GM12878 (cell line): Measurements from ENCODE around the gene MIPOL1. TPM values are rescaled to one million over a fixed set of nuclear protein-coding genes. Genes with fewer than 3 reads are reported as not detected.

Source experiments
- ATAC-seq: fragments of 200-7000 bp; cut with Tn5 transposase; 3 replicates; pipeline ENCODE4 v1.9.1; 2020; ENCODE audit warnings: mild to moderate bottlenecking, moderate library complexity
- BruUV-seq: library from RNA; stranded (reverse); fragments of 400-500 nt; replicated peaks from 2 replicates; lab custom pipeline; 2021; lab: Mats Ljungman, UMichigan
- CTCF ChIA-PET: fragments of 300-600 bp; sonication (Branson Sonifier 250); formaldehyde crosslinking; extraction: SDS; loops from one replicate; lab custom pipeline; 2021; ENCODE audit warnings: inconsistent platforms; lab: Yijun Ruan, JAX
- POLR2A ChIA-PET: fragments of 350-600 bp; formaldehyde crosslinking; extraction: SDS; loops from one replicate; lab custom pipeline; 2021; ENCODE audit warnings: inconsistent platforms; lab: Charles Lee
- RAD21 ChIA-PET: fragments of 300-600 bp; sonication (Branson Sonifier 250); formaldehyde crosslinking; loops from one replicate; lab custom pipeline; 2023; ENCODE audit warnings: antibody characterized with exemption; ENCODE audit not compliant: unreplicated experiment; lab: Charles Lee
- SMC1A ChIA-PET: fragments of 300-600 bp; sonication (Branson Sonifier 250); formaldehyde crosslinking; loops from one replicate; lab custom pipeline; 2023; ENCODE audit not compliant: unreplicated experiment, uncharacterized antibody; lab: Charles Lee
- DNase-seq: peaks from one replicate; pipeline ENCODE4 v3.0.0-alpha.2; 2011; ENCODE audit warnings: low read depth, low spot score
- FAIRE-seq: peaks from 3 replicates; lab custom pipeline; 2011; peaks lifted over from hg19 to GRCh38; lab: Jason Lieb, UNC
- H2AFZ ChIP-seq: 2 replicates; pipeline ENCODE4 v1.6.0; 2011; ENCODE audit warnings: low read depth, low read length, control low read depth; ENCODE audit not compliant: control insufficient read depth
- H3K27ac ChIP-seq: 2 replicates; pipeline ENCODE4 v1.5.1; 2011; ENCODE audit warnings: control low read depth; ENCODE audit not compliant: control insufficient read depth, insufficient read depth
- H3K27me3 ChIP-seq, 2 experiments: replicated peaks in 1 of 2; 2 replicates each; pipeline versions ENCODE4 v1.6.0 to v1.6.1; 2011; ENCODE audit warnings: low read length in 1 of 2; ENCODE audit not compliant: control insufficient read depth in 2 of 2, insufficient read depth in 2 of 2
- H3K36me3 ChIP-seq, 2 experiments: 2 replicates each; pipeline ENCODE4 v1.5.1; 2011; ENCODE audit warnings: low read length in 1 of 2; ENCODE audit not compliant: control insufficient read depth in 2 of 2, insufficient read depth in 2 of 2
- H3K4me1 ChIP-seq: 2 replicates; pipeline ENCODE4 v1.6.1; 2011; ENCODE audit warnings: mild to moderate bottlenecking, low read length, moderate library complexity, mixed read lengths; ENCODE audit not compliant: control insufficient read depth, insufficient read depth
- H3K4me2 ChIP-seq: 2 replicates; pipeline ENCODE4 v1.6.0; 2011; ENCODE audit warnings: control low read depth; ENCODE audit not compliant: control insufficient read depth, insufficient read depth
- H3K4me3 ChIP-seq: fragments of 200-600 bp; sonication (generic); 2 replicates; pipeline ENCODE4 v1.5.1; 2016
- H3K79me2 ChIP-seq: 2 replicates; pipeline ENCODE4 v1.6.0; 2011; ENCODE audit warnings: low read length; ENCODE audit not compliant: control insufficient read depth, insufficient read depth
- H3K9ac ChIP-seq: 2 replicates; pipeline ENCODE4 v1.8.0; 2011; ENCODE audit warnings: low read length, control low read depth, mixed read lengths; ENCODE audit not compliant: control insufficient read depth, insufficient read depth
- H3K9me3 ChIP-seq: replicated peaks from 3 replicates; pipeline ENCODE4 v1.5.1; 2011; ENCODE audit warnings: mild to moderate bottlenecking, low read length; ENCODE audit not compliant: control insufficient read depth, insufficient read depth
- H4K20me1 ChIP-seq: 2 replicates; pipeline ENCODE4 v1.6.0; 2011; ENCODE audit not compliant: control insufficient read depth, insufficient read depth
- BCL11A ChIP-seq: IDR thresholded peaks from 2 replicates; pipeline ENCODE4 v1.6.1; 2011; ENCODE audit warnings: low read depth, low read length
- CREB1 ChIP-seq: IDR thresholded peaks from 2 replicates; pipeline ENCODE4 v1.6.1; 2012; ENCODE audit warnings: low read depth, mild to moderate bottlenecking, inconsistent platforms
- CREM ChIP-seq: IDR thresholded peaks from 2 replicates; pipeline ENCODE4 v1.6.1; 2014; ENCODE audit warnings: antibody characterized with exemption, low read depth
- IRF4 ChIP-seq: IDR thresholded peaks from 2 replicates; pipeline ENCODE4 v1.6.1; 2011; ENCODE audit warnings: low read depth, low read length
- MTA3 ChIP-seq: IDR thresholded peaks from 2 replicates; pipeline ENCODE4 v1.6.1; 2012; ENCODE audit warnings: low read length, inconsistent platforms, borderline replicate concordance
- PAX5 ChIP-seq: IDR thresholded peaks from 2 replicates; pipeline ENCODE4 v1.6.1; 2011; ENCODE audit warnings: low read depth, low read length, borderline replicate concordance
- PML ChIP-seq: IDR thresholded peaks from 2 replicates; pipeline ENCODE4 v1.6.1; 2012; ENCODE audit warnings: low read length, inconsistent platforms
- SKIL ChIP-seq: fragments of 450-650 bp; IDR thresholded peaks from 2 replicates; pipeline ENCODE4 v1.6.1; 2017; ENCODE audit warnings: mild to moderate bottlenecking, low read depth, inconsistent platforms; ENCODE audit not compliant: poor library complexity, severe bottlenecking
- SP1 ChIP-seq: IDR thresholded peaks from one replicate; pipeline ENCODE4 v1.6.1; 2011; ENCODE audit warnings: low read depth, low read length
- SPI1 ChIP-seq: IDR thresholded peaks from 2 replicates; pipeline ENCODE4 v1.6.1; 2011; ENCODE audit warnings: low read depth, mild to moderate bottlenecking, low read length, moderate library complexity, borderline replicate concordance; ENCODE audit not compliant: insufficient read depth
- SRF ChIP-seq, 2 experiments: IDR thresholded peaks; 2 replicates each; pipeline ENCODE4 v1.6.1; 2011; ENCODE audit warnings: low read depth in 2 of 2, low read length in 2 of 2, mild to moderate bottlenecking in 1 of 2, moderate library complexity in 1 of 2
- TCF3 ChIP-seq: IDR thresholded peaks from 2 replicates; pipeline ENCODE4 v1.6.1; 2012; ENCODE audit warnings: low read depth, mild to moderate bottlenecking, low read length, borderline replicate concordance; ENCODE audit not compliant: insufficient read depth
- ZBED1 ChIP-seq: IDR thresholded peaks from 2 replicates; pipeline ENCODE4 v1.6.1; 2016; ENCODE audit warnings: borderline replicate concordance
- WGBS: methylation state at CpG from one replicate; pipeline ENCODE4 v1.1.6; 2016; ENCODE audit warnings: low lambda C conversion rate; ENCODE audit not compliant: insufficient replicate concordance, insufficient coverage; ENCODE audit errors: missing lambda C conversion rate; 5-methylcytosine and 5-hydroxymethylcytosine counted together
- in situ Hi-C: fragments of 300-500 bp; cut with MboI; formaldehyde crosslinking; loops from 9 replicates; pipeline ENCODE4 v1.14.3; 2018; ENCODE audit warnings: mixed read lengths
- intact Hi-C: fragments of 100-400 bp; cut with micrococcal nuclease; formaldehyde crosslinking; loops from one replicate; pipeline ENCODE4 v1.14.2; 2022; ENCODE audit not compliant: unreplicated experiment
- polyA plus RNA-seq, 11 experiments: library from polyadenylated mRNA; depleted of rRNA in 4 of 11; unstranded in 6 of 11; stranded (reverse) in 5 of 11; fragments of >200 nt; fragmentation: Nextera tagmentation in 4 of 11; fragmentation: Illumina TruSeq in 1 of 11; extraction: Ambion mirVana in 4 of 11; extraction: Trizol in 1 of 11; gene quantifications; 1 replicate in 1 of 11; 2 replicates in 10 of 11; pipeline versions ENCODE4 v1.2.1 to v1.2.3, GENCODE V29; 2011 to 2016; ENCODE audit warnings: inconsistent platforms in 2 of 11, missing spikeins in 2 of 11, low read depth in 1 of 11
- total RNA-seq, 4 experiments: library from RNA; depleted of rRNA in 3 of 4; stranded (reverse); fragments of >200 nt in 3 of 4; fragmentation: Illumina TruSeq in 1 of 4; extraction: Trizol in 1 of 4; gene quantifications; 2 replicates each; pipeline versions ENCODE4 v1.2.1 to v1.2.3, GENCODE V29; 2013 to 2021
- TF ChIP-seq, protein P1 (sequence below): fragments of 450-650 bp; IDR thresholded peaks from 2 replicates; pipeline ENCODE4 v1.6.1; 2017; ENCODE audit warnings: low read depth, mild to moderate bottlenecking, moderate library complexity

MIPOL1 gene
- total and polyA plus RNA-seq, 10 of the 15 experiments (the other 5 are each of a cell fraction or from before 2014, with no cell fraction given) = 0.06 TPM; not detected in 9

DNA sequence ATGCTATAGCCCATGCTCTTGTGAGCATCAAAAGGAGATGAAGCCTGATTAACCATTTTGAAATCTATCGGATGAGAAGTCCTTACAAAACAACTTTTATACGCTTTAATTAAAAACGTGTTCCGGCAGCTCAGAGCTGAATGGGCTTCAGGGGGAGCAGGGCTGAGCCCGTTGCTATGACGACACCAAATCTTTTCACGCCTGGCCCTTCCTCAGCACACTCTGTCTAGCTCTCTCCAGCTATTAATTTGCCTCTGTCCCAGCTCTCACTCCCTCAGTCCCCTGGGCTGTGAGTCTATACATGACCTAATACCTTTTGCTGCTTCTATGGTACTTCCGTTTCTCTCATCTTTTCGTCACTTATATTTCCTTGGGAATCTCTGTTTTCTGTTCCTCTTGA is 381.5 kb downstream of the MIPOL1 start:
- intact Hi-C loops = no loop called here
- TF ChIP-seq PML (no peak), BCL11A (no peak), ZBED1 (no peak), MTA3 (no peak), SRF (IDR thresholded peaks at IDR 0.05; ENCODE audit: low read depth in 2 of 2, low read length in 2 of 2) (no peak)
- Histone ChIP-seq H3K4me3 (no peak overlapping the region), H3K36me3 (no peaks in the 10 kb centered on the region), H3K4me1 (no peaks in the 10 kb centered on the region), H3K9ac (no peak overlapping the region), H3K27me3 (no peaks in the 10 kb centered on the region), H4K20me1 (no peaks in the 10 kb centered on the region), H3K79me2 (no peaks in the 10 kb centered on the region), H3K27ac (no peak overlapping the region), H3K4me2 (no peak overlapping the region), H3K9me3 (no peaks in the 10 kb centered on the region; the same call in 2 of the 3 replicates), H2AFZ (no peak overlapping the region)
- no peak for ATAC-seq
- in situ Hi-C loops = no loop called here
- ChIA-PET CTCF (no interaction called here), RAD21 (no interaction called here), POLR2A (no interaction called here), SMC1A (no interaction called here)
- WGBS = 34% methylated on average over 9 of the region's 9 CpGs
- no TSS peak for BruUV-seq
- no peak for DNase-seq
- no peak for FAIRE-seq

GRCh38 chr14:37580146-37580545 is 382.4 kb downstream of the MIPOL1 start:
- Histone ChIP-seq H3K27me3 (no peaks in the 10 kb centered on the region), H3K4me3 (no peak overlapping the region), H3K79me2 (no peaks in the 10 kb centered on the region), H2AFZ (no peak overlapping the region), H3K9me3 (no peaks in the 10 kb centered on the region; the same call in 2 of the 3 replicates), H3K27ac (no peak overlapping the region), H4K20me1 (no peaks in the 10 kb centered on the region), H3K4me2 (no peak overlapping the region), H3K9ac (no peak overlapping the region), H3K36me3 (no peaks in the 10 kb centered on the region), H3K4me1 (no peaks in the 10 kb centered on the region)
- in situ Hi-C loops (no loop called here), intact Hi-C loops (no loop called here)
- WGBS = 6% methylated on average over 2 of the region's 2 CpGs
- no TSS peak for BruUV-seq
- SMC1A ChIA-PET = no interaction called here
- CTCF ChIA-PET = no interaction called here
- ATAC-seq (no peak), FAIRE-seq (no peak), DNase-seq (no peak)
- POLR2A ChIA-PET = no interaction called here
- RAD21 ChIA-PET = no interaction called here
- no peak for TF ChIP-seq CREB1
- no peak for TF ChIP-seq IRF4
- no peak for TF ChIP-seq TCF3
- no peak for TF ChIP-seq CREM
- no peak for TF ChIP-seq SPI1
- TF ChIP-seq, protein P1, sequence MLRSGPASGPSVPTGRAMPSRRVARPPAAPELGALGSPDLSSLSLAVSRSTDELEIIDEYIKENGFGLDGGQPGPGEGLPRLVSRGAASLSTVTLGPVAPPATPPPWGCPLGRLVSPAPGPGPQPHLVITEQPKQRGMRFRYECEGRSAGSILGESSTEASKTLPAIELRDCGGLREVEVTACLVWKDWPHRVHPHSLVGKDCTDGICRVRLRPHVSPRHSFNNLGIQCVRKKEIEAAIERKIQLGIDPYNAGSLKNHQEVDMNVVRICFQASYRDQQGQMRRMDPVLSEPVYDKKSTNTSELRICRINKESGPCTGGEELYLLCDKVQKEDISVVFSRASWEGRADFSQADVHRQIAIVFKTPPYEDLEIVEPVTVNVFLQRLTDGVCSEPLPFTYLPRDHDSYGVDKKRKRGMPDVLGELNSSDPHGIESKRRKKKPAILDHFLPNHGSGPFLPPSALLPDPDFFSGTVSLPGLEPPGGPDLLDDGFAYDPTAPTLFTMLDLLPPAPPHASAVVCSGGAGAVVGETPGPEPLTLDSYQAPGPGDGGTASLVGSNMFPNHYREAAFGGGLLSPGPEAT = no peak
- TF ChIP-seq SP1 = no peak
- TF ChIP-seq SKIL = no peak
- no peak for TF ChIP-seq PAX5
